Middle frontal gyrus (tissue), 1 donor: ENCODE data around the gene DCLK2.
A peak's percentile ranks its signal among the peaks of the same experiment; 100 is the strongest.

Experiments used
- DNase-seq: peaks from one replicate; pipeline ENCODE4 v3.0.0-alpha.2; 2015; ENCODE audit warnings: low spot score; ENCODE audit errors: extremely low spot score

The DCLK2 gene

DNA sequence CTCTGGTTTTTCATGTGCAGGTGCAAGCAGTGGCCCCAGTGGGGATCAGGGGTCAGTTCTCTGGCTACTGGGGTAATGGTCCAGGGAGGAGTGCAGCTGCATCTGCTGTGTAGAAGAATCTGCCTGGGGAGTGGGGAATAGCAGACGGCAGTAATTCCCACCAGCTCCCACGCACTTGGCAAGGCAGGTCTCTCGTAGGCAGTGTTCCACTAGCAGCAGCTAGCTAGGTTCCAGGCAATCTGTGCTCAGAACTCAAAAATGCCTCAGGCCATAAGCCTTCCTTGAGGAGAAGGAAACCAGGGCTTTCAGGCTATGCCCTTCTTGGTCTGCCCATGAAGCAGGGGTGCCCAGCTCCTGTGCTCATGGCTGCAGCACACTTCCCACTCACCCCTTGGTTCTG lies 38.8 kb downstream of the DCLK2 start:
- DNase-seq, result peak; percentile 39

DNA sequence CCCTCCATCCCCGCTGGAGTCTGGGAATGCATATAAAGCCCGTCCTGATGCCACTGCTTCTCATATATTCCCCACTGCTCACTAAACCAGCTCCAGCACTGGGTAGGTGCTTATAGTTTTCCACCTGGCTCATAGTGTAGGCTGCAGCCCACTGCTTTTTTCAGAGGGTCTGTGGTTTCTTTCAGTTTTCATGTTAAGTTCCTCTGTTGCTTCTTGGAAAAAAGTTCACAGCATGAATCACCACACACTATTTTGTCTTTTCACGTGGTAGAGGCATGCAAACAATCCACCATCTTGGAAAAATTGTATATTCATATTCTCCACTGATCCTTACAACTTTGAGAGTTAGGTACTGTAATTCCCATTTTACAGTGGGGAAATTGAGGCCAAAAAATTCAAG lies 39.4 kb downstream of the DCLK2 start:
- no peak for DNase-seq

- no peak for DNase-seq
Observed at GRCh38 chr4:150119492-150119891, 41.2 kb downstream of the DCLK2 start.

DNA sequence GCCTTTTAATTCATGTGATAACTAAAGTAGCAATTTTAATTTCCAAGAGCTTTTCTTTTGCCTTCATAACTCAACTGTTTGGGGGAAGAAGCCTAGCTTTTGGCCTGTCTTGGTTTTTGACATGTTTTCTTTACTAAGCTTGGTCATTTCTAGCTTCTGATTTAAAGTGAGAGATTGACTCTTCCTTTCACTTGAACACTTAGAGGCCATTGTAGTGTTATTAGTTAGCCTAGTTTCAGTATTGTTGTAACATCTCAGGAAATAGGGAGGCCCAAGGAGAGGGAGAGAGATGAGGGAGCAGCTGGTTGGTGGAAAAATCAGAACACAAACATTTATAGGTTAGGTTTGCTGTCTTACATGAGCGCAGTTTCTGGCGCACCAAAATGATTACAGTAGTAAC lies 44.8 kb downstream of the DCLK2 start:
- DNase-seq, result no peak

DNA sequence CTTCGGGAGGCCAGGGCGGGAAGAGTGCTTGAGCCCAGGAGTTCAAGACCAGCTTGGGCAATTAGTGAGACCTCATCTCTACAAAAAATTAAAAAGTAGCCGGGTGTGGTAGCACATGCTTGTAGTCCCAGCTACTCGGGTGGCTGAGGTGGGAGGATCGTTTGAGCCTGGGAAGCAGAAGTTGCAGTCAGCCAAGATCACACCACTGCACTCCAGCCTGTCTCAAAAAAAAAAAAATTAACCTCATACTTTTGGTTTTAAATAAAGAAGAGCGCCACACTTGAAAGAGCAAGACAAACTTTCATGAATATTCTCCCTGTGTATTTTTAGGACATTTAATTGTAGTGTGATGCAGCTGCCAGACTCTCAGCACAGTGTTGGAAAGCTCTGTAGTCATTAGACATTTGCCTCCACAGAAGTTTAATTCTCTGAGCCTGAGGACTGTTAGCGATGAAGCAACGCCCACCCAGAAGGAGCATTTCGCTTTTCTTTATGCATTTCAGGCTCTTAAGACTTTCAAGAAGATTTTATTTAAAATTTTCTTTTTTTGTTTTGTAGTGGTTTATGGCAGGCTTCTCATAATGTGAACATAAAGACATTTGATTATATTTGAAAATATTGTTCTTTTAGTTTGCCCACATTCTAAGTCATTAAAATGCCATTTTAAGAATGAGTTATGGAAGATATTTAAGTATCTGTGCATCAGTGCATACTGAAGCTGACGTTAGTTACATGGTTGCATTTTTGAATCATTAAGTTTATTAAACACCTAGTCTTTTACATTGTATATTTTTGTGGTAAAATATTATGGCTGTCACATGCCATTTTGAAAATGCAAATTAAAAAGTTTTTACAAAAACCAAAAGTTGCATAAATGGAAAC lies 45.8 kb downstream of the DCLK2 start:
- DNase-seq, result peak; percentile 50

- DNase-seq, result no peak
Observed at GRCh38 chr4:150126201-150126863, 48.1 kb downstream of the DCLK2 start.

DNA sequence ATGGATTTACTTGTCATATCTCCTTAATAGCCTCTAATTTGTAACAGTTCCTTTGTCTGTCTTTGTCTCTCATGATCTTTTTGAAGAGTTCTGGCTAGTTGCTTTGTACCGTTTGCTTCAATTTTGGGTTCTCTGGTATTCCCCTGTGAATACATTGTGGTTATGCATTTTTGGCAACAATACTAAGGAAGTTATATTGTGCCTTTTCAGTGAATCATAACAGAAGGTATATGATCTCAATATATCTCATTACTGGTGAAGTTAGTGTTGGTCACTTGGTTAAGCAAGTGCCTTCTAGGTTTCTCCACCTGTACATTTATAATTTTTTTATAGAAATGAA lies 48.6 kb downstream of the DCLK2 start:
- no peak for DNase-seq

GRCh38 chr4:150127757-150128156 lies 49.5 kb downstream of the DCLK2 start:
- no peak for DNase-seq

GRCh38 chr4:150130933-150131332 lies 52.7 kb downstream of the DCLK2 start:
- no peak for DNase-seq

DNA sequence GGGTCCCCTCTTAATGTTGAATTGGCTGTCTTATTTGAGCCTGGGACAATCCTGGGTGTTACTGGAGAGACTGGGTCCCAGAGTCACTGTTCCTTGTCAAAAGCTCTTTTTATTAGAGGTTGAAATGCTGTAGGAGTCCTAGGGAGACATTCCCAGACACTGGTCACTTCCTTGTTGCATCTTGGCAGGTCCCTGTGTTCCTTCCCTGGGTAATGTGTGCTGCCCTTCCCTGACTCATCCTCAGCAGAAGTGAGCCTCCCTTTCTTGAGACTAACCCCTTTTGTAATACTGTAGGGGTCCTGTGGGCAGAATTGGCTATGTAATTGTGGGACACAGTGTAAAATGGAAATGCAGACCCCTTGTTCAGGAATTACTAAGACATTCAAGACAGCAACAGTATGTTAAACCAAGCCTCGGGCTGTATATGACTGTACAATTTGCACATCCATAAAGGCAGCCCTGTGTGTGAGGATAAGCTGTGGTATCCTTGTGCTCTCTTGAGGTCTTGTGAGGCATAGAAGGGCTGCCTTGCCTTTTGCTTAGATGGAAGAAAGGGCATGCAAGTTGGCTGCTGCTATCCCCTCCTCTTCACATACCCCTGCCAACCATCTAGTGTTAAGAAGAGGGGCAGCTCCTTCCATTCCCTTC lies 53.5 kb downstream of the DCLK2 start:
- no peak for DNase-seq

- DNase-seq, result no peak
Observed at GRCh38 chr4:150133605-150134004, 55.4 kb downstream of the DCLK2 start.

DNA sequence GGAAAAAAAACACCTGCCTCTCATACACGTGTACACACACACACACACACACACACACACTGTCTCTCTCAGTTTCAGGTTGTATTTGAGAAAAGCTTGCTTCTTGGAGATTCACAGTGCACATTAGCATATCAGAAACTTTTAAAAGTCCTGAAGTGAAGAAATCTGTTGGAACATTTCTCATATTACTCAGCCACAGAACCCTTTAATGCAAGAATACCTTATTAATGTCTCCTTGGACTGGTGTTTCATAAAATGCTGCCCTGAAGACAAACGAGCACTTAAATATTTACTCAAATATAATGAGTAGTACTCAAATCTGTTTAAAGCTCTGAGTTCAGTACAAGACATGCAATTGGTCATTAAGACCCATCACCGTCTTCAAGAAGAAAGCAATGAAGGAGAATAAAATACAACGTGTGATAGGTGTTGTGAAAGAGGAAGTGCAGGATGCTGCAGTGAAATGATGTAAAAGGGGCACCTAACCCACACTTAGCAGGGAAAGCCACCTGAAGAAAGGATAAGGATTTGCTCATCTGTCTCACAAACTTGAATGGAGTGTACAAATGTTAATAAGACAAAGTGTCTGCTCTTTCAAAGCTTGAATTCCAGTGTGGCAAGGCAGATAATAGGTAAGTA lies 57.0 kb downstream of the DCLK2 start:
- no peak for DNase-seq

DNA sequence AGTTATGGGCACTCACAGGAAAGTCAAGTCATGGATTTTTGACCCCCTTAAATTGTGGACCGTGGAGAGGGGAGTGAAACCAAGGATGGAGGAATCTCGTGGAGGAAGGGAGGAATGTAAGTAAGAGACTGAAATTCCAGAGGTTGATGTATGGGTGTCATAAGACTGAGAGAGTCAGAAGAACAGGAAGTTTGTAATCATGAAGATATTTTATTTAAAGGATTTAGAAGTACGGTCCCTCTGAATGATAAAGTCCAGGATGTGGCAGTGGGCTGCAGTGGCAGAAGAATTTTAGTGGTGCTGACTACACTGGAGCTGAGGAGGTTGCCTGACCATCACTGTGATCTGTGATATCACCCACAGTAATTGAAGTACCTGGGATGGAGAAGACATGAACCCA lies 57.8 kb downstream of the DCLK2 start:
- DNase-seq, result no peak

GRCh38 chr4:150136481-150136880 lies 58.2 kb downstream of the DCLK2 start:
- DNase-seq, result no peak

- no peak for DNase-seq
Observed at GRCh38 chr4:150139297-150139865, 61.1 kb downstream of the DCLK2 start.

DNA sequence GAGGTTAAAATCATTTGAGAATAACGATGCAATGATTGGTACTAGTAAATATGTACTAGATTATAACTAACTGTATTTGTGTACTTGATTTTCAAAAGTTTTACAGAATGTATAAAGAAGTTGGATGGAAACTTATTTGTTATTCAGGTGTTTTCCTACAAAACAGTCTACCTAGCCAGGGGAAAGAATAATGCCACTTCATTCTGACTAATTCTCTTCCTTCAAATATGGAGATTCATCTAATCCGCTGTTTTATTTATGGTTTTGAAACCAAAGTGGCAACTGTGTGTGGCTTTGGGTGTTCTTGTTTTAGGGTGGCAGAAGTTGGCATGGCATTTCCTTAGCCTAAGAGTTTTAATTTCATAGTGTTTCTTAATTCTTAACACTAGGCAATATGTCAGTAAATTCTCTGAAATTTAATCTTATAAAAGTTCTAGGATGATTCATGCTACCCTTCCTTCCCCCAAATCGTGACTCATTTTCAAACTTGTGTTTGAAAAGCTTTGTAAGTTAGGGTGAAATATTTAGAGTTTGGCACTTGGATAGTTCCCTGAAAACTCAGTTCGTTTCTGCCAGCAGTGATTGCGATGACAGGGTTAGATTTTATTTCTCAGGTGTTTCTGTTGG lies 62.6 kb downstream of the DCLK2 start:
- no peak for DNase-seq

GRCh38 chr4:150141756-150142155 lies 63.5 kb downstream of the DCLK2 start:
- no peak for DNase-seq

DNA sequence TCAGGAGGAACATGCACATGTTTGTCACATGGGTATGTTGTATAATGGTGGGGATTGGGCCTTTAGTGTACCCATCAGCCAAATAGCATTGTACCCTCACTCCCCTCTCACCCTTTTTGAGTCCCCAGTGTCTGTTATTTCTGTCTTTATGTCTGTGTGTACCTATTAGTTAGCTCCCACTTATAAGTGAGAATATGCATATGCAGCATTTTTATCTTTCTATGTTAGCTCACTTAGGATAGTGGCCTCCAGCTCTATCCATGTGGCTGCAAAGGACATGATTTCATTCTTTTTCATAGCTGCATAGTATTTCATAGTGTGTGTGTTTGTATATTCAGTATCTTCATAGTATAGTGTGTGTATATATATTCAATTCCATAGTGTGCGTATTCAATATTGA lies 64.6 kb downstream of the DCLK2 start:
- DNase-seq, result no peak

GRCh38 chr4:150145090-150145945 lies 67.1 kb downstream of the DCLK2 start:
- no peak for DNase-seq

- DNase-seq, result no peak
Observed at GRCh38 chr4:150145946-150146340, 67.7 kb downstream of the DCLK2 start.
